Endodermal cell (in vitro differentiated cells): ENCODE results near the gene RPS28. TPM values are rescaled to one million over a fixed set of nuclear protein-coding genes. Genes with fewer than 3 reads are reported as not detected.

ENCODE experiments used
- DNase-seq: peaks from one replicate; pipeline ENCODE4 v3.0.0-alpha.2; 2017
- H3K27ac ChIP-seq: 2 replicates; pipeline ENCODE4 v1.5.1; 2013; ENCODE audit warnings: mild to moderate bottlenecking, low read depth, low read length, moderate library complexity
- H3K27me3 ChIP-seq: 2 replicates; pipeline ENCODE4 v1.6.1; 2013; ENCODE audit warnings: mild to moderate bottlenecking, low read length, moderate library complexity; ENCODE audit not compliant: insufficient read depth, control insufficient read depth, poor library complexity, severe bottlenecking
- H3K36me3 ChIP-seq: 2 replicates; pipeline ENCODE4 v1.7.0; 2013; ENCODE audit warnings: mild to moderate bottlenecking, low read length, moderate library complexity; ENCODE audit not compliant: control insufficient read depth, insufficient read depth
- H3K4me1 ChIP-seq: one replicate; pipeline ENCODE4 v1.7.0; 2013; ENCODE audit warnings: low read length; ENCODE audit not compliant: control insufficient read depth, insufficient read depth
- H3K4me3 ChIP-seq: 2 replicates; pipeline ENCODE4 v1.5.1; 2013; ENCODE audit warnings: mild to moderate bottlenecking, low read length, moderate library complexity
- H3K9ac ChIP-seq: 2 replicates; pipeline ENCODE4 v1.6.1; 2013; ENCODE audit warnings: mild to moderate bottlenecking, low read length, moderate library complexity; ENCODE audit not compliant: poor library complexity, severe bottlenecking; ENCODE audit errors: extremely low read depth
- H3K9me3 ChIP-seq: 2 replicates; pipeline ENCODE4 v1.6.1; 2013; ENCODE audit warnings: mild to moderate bottlenecking, low read length, moderate library complexity; ENCODE audit not compliant: control insufficient read depth
- H3K27ac Mint-ChIP-seq: 2 replicates; pipeline ENCODE4 v1.8.0; 2020; ENCODE audit warnings: mixed read lengths
- H3K27me3 Mint-ChIP-seq: 2 replicates; pipeline ENCODE4 v1.8.0; 2021; ENCODE audit warnings: mild to moderate bottlenecking, mixed read lengths; ENCODE audit not compliant: insufficient read depth
- H3K36me3 Mint-ChIP-seq: 2 replicates; pipeline ENCODE4 v1.8.0; 2020; ENCODE audit warnings: low read depth, mixed read lengths
- H3K4me1 Mint-ChIP-seq: 2 replicates; pipeline ENCODE4 v1.8.0; 2020; ENCODE audit warnings: mixed read lengths
- H3K4me3 Mint-ChIP-seq: 2 replicates; pipeline ENCODE4 v1.8.0; 2020; ENCODE audit warnings: mild to moderate bottlenecking, moderate library complexity, mixed read lengths
- H3K9me3 Mint-ChIP-seq: 2 replicates; pipeline ENCODE4 v1.8.0; 2020; ENCODE audit warnings: mild to moderate bottlenecking, mixed read lengths
- CTCF ChIP-seq: fragments of 200-600 bp; sonication (generic); conservative IDR thresholded peaks from 2 replicates; pipeline ENCODE4 v1.5.0; 2021; ENCODE audit warnings: antibody characterized with exemption, mild to moderate bottlenecking
- WGBS, 2 experiments: methylation state at CpG; one replicate each; pipeline versions ENCODE4 v1.1.5 to v1.1.7; 2013; ENCODE audit warnings: missing lambda C conversion rate in 2 of 2, mixed read lengths in 1 of 2; ENCODE audit not compliant: insufficient coverage in 1 of 2, insufficient read length in 1 of 2; 5-methylcytosine and 5-hydroxymethylcytosine counted together
- total RNA-seq, 2 donors: library from RNA; stranded (reverse); fragmentation: NEBNext Ultra II Directional in 1 of 2; extraction: Animal tissue kit (Norgen Biotek cat#: 25700) in 1 of 2; gene quantifications; 2 replicates in 1 of 2; 3 replicates in 1 of 2; pipeline ENCODE4 v1.2.1, GENCODE V29; 2021

Gene RPS28
- total RNA-seq, 2 donors from 2014 or later: 1,512 to 1,809 TPM

- Histone ChIP-seq H3K9me3 (no peaks in the 10 kb centered on the region), H3K4me3 (no peak overlapping the region), H3K27me3 (no peaks in the 10 kb centered on the region), H3K36me3 (peaks cover 22% of the 10 kb centered on the region), H3K4me1 (no peaks in the 10 kb centered on the region), H3K27ac (no peak overlapping the region), H3K9ac (no peak overlapping the region)
- TF ChIP-seq CTCF: no peak
- Mint-ChIP-seq H3K27me3 (peaks cover 2% of the 10 kb centered on the region), H3K4me1 (peaks cover 17% of the 10 kb centered on the region), H3K27ac (no peak overlapping the region), H3K36me3 (peaks cover 40% of the 10 kb centered on the region), H3K9me3 (no peaks in the 10 kb centered on the region), H3K4me3 (no peak overlapping the region)
- DNase-seq: no peak
- 67% methylated on average over 4 of the region's 4 CpGs; no CpG with 5 or more reads in 1 of the 2 experiments for WGBS, 2 experiments
These were observed 15.5 kb upstream of the RPS28 start for GRCh38 chr19:8305798-8306197.

- TF ChIP-seq CTCF: no peak
- H3K4me1 Mint-ChIP-seq: peaks cover 17% of the 10 kb centered on the region
- H3K9me3 Mint-ChIP-seq: no peaks in the 10 kb centered on the region
- no peaks in the 10 kb centered on the region for H3K4me1 ChIP-seq
- no peak overlapping the region for H3K9ac ChIP-seq
- no peaks in the 10 kb centered on the region for H3K27me3 ChIP-seq
- H3K9me3 ChIP-seq: no peaks in the 10 kb centered on the region
- WGBS, 2 experiments: 90 to 91% methylated on average over 8 to 17 of the region's 17 CpGs
- peaks cover 46% of the 10 kb centered on the region for H3K36me3 Mint-ChIP-seq
- H3K36me3 ChIP-seq: peaks cover 29% of the 10 kb centered on the region
- no peak overlapping the region for H3K27ac ChIP-seq
- peak overlapping the region; percentile 83 for H3K4me3 Mint-ChIP-seq
- DNase-seq: no peak
- peaks cover 2% of the 10 kb centered on the region for H3K27me3 Mint-ChIP-seq
- H3K4me3 ChIP-seq: peak overlapping the region; percentile 93
- H3K27ac Mint-ChIP-seq: peak overlapping the region; percentile 77
These were observed 14.9 kb upstream of the RPS28 start for GRCh38 chr19:8306235-8307054.

- H3K9me3 Mint-ChIP-seq: no peaks in the 10 kb centered on the region
- DNase-seq: peak; percentile 68
These were observed 13.8 kb upstream of the RPS28 start for GRCh38 chr19:8307400-8307964.

More at GRCh38 chr19:8307400-8307964, 13.8 kb upstream of the RPS28 start:
- Mint-ChIP-seq H3K4me1 (peaks cover 17% of the 10 kb centered on the region), H3K27me3 (peaks cover 2% of the 10 kb centered on the region), H3K36me3 (peaks cover 46% of the 10 kb centered on the region), H3K4me3 (peak overlapping the region; percentile 83), H3K27ac (peak overlapping the region; percentile 98)
- Histone ChIP-seq H3K36me3 (peaks cover 21% of the 10 kb centered on the region), H3K27me3 (no peaks in the 10 kb centered on the region), H3K4me3 (peak overlapping the region; percentile 93), H3K27ac (no peak overlapping the region), H3K9ac (peak overlapping the region; percentile 75), H3K4me1 (no peaks in the 10 kb centered on the region), H3K9me3 (no peaks in the 10 kb centered on the region)
- TF ChIP-seq CTCF: peak; percentile 50
- 2 to 8% methylated on average over 8 to 24 of the region's 24 CpGs for WGBS, 2 experiments
